HG03520 (cell line): ENCODE results near the gene ERV3-1.
"Not testable (repeated sequence)": the region's sequence is repeated elsewhere in the genome, so short reads cannot be mapped to it uniquely, and the experiment has no call there.

ENCODE experiments used
- ATAC-seq: cut with Tn5 transposase; IDR thresholded peaks from one replicate; pipeline ENCODE4 v1.9.1; 2021; ENCODE audit warnings: mild to moderate bottlenecking, moderate library complexity; ENCODE audit not compliant: unreplicated experiment

Gene ERV3-1

DNA sequence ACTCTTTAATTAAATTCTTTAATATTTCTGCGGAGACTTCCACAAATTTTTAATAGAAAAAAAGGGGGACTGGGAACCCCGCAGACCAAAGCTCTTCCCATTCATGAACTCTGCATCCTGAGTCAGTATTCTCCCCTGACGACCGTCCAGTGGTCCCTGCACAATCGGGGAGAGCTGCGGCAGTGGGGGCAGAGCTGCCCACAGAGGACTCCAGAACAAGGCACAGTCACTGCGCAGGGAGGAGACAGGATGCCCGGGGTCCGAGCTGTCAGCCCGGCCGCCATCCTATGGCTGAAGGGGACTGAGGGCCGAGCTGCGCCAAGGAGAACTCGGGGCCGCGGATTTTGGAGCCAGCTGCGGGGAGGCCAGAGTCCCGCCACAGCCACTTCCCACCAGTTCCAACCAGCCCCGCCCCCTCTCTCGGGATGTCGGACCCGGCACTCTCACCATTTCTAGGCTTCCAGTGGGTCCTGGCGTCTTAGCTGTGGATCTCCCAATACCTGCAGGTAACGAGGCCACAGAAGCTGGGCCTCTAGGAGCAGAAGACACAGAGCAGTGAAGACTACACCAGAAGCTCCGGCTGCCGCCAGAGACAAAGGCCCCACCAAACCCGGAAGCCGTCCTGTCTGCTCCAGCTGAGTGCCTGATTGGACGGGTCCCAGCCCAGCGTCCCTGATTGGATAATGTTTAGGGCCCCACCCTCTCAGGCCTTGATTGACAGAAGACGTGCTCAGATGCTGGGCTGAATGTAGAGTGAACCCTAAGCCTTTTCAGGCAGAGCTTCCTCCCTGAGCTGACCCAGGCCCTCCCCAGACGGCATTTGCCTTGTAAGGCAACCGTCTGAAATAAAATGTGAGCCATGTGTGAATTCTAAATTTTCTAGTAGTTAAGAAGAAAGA lies at the start of gene ERV3-1:
ERV3-1 (minus strand) TSS at position 594 of the 899 bp plus-strand sequence. CDS start 13,661 bp downstream, outside the sequence.
- ATAC-seq: peak; percentile 100

DNA sequence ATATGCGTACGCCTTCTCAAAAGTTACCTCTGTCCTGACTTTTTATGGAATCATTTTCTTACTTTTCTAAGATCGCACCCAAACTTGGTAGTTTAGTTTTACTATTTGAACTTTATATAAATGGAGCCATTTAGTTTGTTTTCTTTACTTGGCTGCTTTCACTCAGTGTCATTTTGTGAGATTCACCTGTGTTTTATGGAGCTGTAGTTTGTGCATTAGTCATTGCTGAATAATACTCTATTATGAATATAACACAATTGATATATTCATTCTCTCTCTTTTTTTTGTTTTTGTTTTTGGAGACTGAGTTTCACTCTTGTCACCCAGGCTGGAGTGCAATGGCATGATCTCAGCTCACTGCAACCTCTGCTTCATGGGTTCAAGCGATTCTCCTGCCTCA lies 49.3 kb upstream of the ERV3-1 start:
- ATAC-seq: not testable (repeated sequence)

DNA sequence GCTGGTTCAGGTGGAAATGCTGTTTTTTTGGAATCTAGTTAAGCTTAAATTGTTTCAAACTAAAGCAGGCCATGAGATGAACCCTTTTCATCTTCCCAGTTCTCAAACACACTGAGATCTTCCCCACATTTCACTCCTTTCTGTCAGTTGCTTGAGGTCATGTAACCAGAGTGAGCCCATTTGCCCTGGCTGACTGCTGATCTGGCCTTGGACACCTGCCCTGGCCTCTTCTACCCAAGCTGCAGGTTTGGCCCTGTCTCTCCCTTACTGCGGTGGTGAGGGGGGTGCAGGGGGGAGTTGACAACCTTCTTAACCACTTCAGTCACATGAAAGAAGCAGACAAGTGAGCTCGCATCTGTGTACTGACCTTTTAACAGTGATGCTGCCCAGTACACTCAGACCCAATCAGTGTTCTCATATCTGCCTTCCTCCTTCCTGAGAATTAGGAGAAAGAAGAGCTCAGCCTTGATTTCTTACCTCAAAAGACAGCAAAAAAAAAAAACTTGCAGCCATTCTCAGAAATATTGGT lies 48.0 kb upstream of the ERV3-1 start:
- not testable (repeated sequence) for ATAC-seq

DNA sequence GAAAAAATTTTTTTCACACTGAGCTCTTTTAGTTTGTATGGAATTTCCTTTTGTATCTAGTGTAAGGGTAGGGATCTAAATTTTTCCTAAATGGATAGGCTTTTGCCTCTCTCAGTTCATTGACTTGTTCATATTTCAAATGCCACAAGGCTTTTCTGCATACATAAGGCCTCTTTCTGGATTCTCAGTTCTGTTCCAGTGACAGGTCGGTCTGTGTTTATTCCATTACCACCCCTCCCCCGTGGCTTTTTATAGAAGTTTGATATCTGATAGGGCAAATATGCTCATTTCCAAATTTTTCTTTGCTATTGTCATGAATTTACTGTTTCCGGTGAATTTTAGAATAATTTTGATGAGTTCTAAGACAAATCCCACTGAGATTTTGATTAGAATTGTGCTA lies 45.2 kb upstream of the ERV3-1 start:
- ATAC-seq: not testable (repeated sequence)

- ATAC-seq: not testable (repeated sequence)
These were observed 44.7 kb upstream of the ERV3-1 start for GRCh38 chr7:65051139-65051538.

DNA sequence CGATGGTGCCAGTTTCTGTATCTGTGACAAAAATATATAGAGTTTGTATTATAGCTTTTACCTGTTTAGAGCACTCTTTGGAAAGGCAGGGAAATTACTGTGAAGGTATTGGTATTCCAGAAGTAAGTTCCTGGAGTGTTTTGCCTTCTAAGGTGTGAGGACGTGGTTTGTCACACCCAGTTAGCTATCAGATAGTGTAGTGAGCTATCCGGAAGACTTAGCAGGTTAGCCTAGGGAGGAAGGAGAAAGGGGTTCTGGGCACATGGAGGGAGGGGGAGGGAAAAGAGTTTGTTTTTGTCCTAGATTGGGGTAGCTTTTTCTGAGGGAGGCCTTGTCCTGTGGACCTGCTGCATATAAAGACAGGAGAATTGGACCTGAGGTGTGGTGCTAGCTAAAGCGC lies 39.8 kb upstream of the ERV3-1 start:
- not testable (repeated sequence) for ATAC-seq

GRCh38 chr7:65045589-65045988 lies 39.1 kb upstream of the ERV3-1 start:
- ATAC-seq: not testable (repeated sequence)

DNA sequence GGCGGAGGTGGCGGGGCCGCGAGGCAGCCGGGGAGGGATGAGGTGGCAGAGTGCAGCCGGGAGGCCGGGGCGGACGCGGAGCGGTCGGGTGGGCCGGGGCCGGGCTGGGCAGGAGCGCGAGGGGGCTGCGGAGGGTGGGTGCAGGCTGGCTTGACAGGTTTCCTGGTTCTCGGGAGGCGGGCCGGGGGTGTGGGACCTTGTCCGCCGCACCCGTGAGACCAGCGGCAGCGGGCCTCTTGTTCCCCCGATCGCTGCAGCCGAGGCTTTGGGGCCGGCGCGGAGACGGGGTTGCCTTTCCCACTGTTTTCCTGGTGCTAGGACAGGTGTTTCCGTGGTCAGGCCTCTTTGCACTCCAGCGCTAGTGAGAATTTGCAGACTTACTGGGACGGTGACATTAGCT lies 32.3 kb upstream of the ERV3-1 start:
- ATAC-seq: peak; percentile 14

- ATAC-seq: peak; percentile 80
These were observed 31.5 kb upstream of the ERV3-1 start for GRCh38 chr7:65037740-65038688.

DNA sequence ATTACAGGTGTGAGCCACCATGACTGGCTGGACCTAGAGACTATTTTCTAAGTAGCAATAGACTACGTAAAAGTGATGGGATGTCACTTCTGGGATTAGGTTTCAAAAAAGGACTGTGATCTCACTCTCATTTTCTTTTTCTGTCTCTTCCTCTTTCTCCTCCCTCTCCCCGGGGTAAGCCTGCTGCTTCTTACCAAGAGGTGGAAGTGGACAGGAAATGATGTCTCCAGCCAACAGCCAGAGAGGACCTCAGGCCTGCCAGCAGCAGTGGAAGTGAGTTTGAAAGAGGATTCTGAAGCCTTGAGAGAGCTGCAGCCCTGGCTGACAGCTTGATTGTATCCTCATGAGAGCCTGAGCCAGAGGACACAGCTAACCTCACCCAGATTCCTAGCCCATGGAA lies 30.0 kb upstream of the ERV3-1 start:
- ATAC-seq: not testable (repeated sequence)

GRCh38 chr7:65035469-65035868 lies 29.0 kb upstream of the ERV3-1 start:
- not testable (repeated sequence) for ATAC-seq

- not testable (repeated sequence) for ATAC-seq
These were observed 27.8 kb upstream of the ERV3-1 start for GRCh38 chr7:65034120-65034782.

DNA sequence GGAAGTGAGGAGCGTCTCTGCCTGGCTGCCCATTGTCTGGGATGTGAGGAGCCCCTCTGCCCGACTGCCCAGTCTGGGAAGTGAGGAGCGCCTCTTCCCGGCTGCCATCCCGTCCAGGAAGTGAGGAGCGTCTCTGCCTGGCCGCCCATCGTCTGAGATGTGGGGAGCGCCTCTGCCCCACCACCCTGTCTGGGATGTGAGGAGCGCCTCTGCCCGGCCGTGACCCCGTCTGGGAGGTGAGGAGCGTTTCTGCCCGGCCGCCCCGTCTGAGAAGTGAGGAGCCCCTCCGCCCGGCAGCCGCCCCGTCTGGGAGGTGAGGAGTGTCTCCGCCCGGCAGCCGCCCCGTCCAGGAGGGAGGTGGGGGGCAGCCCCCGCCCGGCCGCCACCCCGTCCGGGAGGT lies 26.9 kb upstream of the ERV3-1 start:
- ATAC-seq: not testable (repeated sequence)

GRCh38 chr7:65025023-65025422 lies 18.5 kb upstream of the ERV3-1 start:
- not testable (repeated sequence) for ATAC-seq

GRCh38 chr7:65020978-65021377 lies 14.5 kb upstream of the ERV3-1 start:
- ATAC-seq: not testable (repeated sequence)

DNA sequence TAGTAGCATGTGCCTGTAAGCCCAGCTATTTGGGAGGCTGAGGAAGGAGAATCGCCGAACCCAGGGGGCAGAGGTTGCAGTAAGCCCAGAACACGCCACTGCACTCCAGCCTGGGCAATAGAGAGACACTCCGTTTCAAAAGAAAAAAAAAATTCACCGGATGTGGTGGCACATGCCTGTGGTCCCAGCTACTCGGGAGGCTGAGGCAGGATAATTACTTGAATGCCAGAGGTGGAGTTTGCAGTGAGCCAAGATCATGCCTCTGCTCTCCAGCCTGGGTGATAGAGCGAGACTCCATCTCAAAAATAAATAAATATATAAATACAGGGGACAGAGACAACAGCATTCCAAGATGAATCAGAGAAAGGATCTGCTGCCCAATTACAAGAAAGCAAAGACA lies 3.4 kb upstream of the ERV3-1 start:
- not testable (repeated sequence) for ATAC-seq

GRCh38 chr7:65009394-65009793 lies 2.9 kb upstream of the ERV3-1 start:
- ATAC-seq: not testable (repeated sequence)

DNA sequence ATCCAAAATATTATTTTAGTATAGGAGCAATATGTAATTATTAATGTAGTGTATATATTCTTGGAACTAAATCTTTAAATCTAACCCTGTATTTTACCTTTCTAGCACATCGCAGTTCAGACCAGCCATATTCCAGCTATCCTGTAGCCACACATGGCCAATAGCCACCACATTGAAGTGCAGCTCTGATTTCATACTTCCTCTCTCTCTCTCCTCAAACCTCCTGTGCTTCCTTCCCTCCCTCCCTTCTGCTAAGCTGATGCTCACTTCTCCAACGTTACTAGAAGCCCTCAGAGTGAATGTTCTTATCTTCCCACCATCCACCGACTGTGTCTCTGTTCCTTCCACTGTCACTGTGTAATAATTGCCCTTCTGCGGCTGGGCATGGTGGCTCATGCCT lies 549 bp upstream of the ERV3-1 start:
- ATAC-seq: not testable (repeated sequence)

DNA sequence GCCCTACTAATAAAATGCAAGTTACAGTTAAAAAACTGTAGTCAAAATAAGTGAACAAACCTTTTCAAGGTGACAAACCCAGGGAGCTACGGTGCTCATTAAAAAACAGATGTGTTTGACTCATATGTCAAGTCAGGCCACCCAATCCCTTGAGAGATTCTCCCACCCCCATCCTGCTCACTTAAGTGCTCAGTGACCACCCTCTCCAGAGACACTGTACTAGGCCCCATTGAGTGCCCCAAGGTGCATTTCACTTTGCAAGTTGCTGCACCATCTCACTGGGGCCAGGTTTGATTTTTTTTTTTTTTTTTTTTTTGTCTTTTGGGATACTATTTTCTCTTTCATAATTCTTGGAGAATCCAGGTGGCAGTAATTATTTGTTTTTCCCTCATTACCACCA lies 1.9 kb downstream of the ERV3-1 start:
- ATAC-seq: no peak

DNA sequence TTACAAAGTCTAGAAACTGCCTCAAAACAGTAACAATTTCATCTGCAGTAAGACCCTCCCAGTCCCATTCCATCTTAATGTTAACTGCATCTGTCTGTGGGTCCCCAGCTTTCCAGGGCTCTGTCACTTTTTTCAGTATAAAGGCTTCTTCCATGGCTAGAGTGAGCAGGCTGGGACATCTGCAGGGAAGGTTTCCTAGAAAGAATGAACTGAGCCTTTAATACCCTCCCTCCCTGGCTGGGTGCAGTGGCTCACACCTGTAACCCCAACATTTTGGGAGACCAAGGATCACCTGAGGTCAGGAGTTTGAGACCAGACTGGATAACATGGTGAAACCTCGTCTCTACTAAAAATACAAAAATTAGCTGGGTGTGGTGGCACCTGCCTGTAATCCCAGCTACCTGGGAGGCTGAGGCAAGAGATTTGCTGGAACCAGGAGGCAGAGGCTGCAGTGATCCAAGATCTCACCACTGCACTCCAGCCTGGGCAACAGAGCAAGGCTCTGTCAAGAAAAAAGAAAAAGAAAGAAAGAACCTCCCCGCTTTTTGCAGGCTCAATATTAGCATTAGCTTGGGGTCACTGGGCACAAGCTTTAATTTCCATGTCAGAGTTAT lies 3.4 kb downstream of the ERV3-1 start:
- ATAC-seq: no peak
